ENCODE results near the gene TLE1.

Gene TLE1

DNA sequence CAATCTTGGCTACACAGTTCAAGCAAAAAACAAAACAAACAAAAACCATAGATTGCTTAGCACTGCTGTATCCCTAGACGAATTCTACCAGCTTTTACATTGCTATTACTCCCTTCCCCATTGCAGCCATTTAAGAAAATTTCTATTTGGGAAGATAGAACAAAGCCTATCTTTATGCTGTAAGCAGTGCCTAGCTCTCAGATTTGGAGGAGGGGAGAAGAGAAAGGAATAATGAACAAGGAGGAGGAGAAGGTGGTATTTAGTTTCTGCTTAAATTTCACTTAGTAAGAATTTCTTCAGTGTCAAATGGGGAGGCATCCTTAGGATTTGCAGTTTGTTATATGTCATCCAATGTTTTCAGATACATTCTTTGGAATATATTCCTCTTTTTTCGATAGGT is 16.2 kb upstream of the TLE1 start:
- H3K36me3 ChIP-seq (ENCODE audit: insufficient read depth, low read length): no peaks in the 10 kb centered on the region
- H3K27me3 ChIP-seq (ENCODE audit: insufficient read depth, low read length): no peaks in the 10 kb centered on the region; the same call in 1 of the 2 replicates
- no peaks in the 10 kb centered on the region for H3K4me1 ChIP-seq (ENCODE audit: insufficient read depth, low read length, severe bottlenecking)
- H3K4me3 ChIP-seq (ENCODE audit: low read depth, low read length, poor library complexity, severe bottlenecking): no peak overlapping the region
- no peaks in the 10 kb centered on the region for H3K9me3 ChIP-seq (ENCODE audit: low read length)
- no peak overlapping the region for H3K9ac ChIP-seq (ENCODE audit: low read length)
- no peaks in the 10 kb centered on the region for H3F3A ChIP-seq (ENCODE audit: insufficient read depth, low read length)
- H4K20me1 ChIP-seq (ENCODE audit: insufficient read depth, low read length): no peaks in the 10 kb centered on the region
- no peak overlapping the region for H2AFZ ChIP-seq (ENCODE audit: low read length)
- H3K79me2 ChIP-seq (ENCODE audit: insufficient read depth, low read length): no peaks in the 10 kb centered on the region
- TF ChIP-seq, protein P1, sequence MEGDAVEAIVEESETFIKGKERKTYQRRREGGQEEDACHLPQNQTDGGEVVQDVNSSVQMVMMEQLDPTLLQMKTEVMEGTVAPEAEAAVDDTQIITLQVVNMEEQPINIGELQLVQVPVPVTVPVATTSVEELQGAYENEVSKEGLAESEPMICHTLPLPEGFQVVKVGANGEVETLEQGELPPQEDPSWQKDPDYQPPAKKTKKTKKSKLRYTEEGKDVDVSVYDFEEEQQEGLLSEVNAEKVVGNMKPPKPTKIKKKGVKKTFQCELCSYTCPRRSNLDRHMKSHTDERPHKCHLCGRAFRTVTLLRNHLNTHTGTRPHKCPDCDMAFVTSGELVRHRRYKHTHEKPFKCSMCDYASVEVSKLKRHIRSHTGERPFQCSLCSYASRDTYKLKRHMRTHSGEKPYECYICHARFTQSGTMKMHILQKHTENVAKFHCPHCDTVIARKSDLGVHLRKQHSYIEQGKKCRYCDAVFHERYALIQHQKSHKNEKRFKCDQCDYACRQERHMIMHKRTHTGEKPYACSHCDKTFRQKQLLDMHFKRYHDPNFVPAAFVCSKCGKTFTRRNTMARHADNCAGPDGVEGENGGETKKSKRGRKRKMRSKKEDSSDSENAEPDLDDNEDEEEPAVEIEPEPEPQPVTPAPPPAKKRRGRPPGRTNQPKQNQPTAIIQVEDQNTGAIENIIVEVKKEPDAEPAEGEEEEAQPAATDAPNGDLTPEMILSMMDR (IDR thresholded peaks at IDR 0.05; ENCODE audit: low read length): no peak
- TF ChIP-seq EZH2 (IDR thresholded peaks at IDR 0.05; ENCODE audit: borderline replicate concordance, low read length): no peak
- no peak overlapping the region for H3K27ac ChIP-seq (ENCODE audit: low read depth, low read length, poor library complexity, severe bottlenecking)
- no peaks in the 10 kb centered on the region for H3K9me2 ChIP-seq (ENCODE audit: low read depth, low read length)
- no peak overlapping the region for H3K4me2 ChIP-seq (ENCODE audit: low read length)

DNA sequence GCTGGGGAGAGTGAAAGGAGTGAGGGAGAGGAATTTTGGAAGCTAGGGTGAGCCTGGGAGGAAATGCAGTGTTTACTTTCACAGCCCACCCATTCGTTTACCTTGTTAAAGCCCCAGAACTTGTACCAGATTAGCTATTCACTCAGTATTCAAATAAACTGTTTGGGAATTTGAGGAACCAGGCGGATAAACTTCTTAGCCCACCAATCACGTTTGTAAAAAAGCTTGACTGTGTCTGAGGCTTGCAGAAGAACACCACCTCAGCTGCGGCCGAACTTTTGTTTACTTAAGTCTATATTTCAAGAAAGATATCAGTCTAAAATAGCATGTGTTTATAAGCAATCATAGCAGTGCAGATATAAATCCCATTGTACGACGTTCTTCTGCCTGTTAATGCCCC is 5.2 kb upstream of the TLE1 start:
- Histone ChIP-seq H3K9me2 (ENCODE audit: low read depth, low read length) (no peaks in the 10 kb centered on the region), H2AFZ (ENCODE audit: low read length) (no peak overlapping the region), H3K79me2 (ENCODE audit: insufficient read depth, low read length) (no peaks in the 10 kb centered on the region), H3K27me3 (ENCODE audit: insufficient read depth, low read length) (no peaks in the 10 kb centered on the region; the same call in 1 of the 2 replicates), H3K4me1 (ENCODE audit: insufficient read depth, low read length, severe bottlenecking) (no peaks in the 10 kb centered on the region), H3K4me2 (ENCODE audit: low read length) (no peak overlapping the region), H3K9ac (ENCODE audit: low read length) (no peak overlapping the region), H3K9me3 (ENCODE audit: low read length) (no peaks in the 10 kb centered on the region), H3K4me3 (ENCODE audit: low read depth, low read length, poor library complexity, severe bottlenecking) (no peak overlapping the region), H3K27ac (ENCODE audit: low read depth, low read length, poor library complexity, severe bottlenecking) (no peak overlapping the region), H3F3A (ENCODE audit: insufficient read depth, low read length) (no peaks in the 10 kb centered on the region), H4K20me1 (ENCODE audit: insufficient read depth, low read length) (no peaks in the 10 kb centered on the region), H3K36me3 (ENCODE audit: insufficient read depth, low read length) (no peaks in the 10 kb centered on the region)
- TF ChIP-seq, protein P1 (IDR thresholded peaks at IDR 0.05; ENCODE audit: low read length): no peak
- no peak for TF ChIP-seq EZH2 (IDR thresholded peaks at IDR 0.05; ENCODE audit: borderline replicate concordance, low read length)

DNA sequence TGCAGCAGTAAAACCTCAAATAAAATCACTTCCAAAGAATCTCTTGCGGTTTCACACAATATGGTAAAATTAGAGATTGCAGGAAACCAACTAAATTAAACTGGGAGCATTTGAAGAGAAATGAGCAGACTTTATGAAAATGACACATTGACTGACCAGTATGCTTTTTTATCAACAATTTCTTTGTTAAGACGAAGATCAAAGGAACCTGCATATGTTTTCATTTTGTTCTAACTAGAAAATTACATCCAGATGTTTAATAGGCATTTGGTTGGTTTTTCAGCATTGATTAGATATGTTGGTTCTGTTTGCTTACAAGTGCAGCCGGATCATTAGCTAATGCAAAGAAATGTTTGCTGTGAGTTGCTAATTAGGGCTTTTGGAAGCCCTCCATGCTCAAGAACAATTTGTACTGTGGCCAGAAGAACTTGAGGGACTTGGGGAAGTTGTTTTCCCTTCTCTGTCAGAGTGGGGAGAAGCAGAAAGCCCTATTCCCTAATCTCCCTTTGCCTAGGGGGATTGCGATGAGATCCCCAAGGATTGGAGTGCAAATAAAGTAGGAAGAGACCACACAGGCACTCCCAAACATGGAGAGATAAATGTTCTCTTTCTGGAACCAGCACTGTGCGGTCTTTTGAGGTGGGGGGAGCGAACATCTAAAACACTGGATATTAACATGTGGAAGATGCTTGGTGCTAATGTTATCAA is 4.5 kb upstream of the TLE1 start:
- no peaks in the 10 kb centered on the region for H3K9me2 ChIP-seq (ENCODE audit: low read depth, low read length)
- H3K9me3 ChIP-seq (ENCODE audit: low read length): no peaks in the 10 kb centered on the region
- no peaks in the 10 kb centered on the region for H3K4me1 ChIP-seq (ENCODE audit: insufficient read depth, low read length, severe bottlenecking)
- no peak overlapping the region for H3K27ac ChIP-seq (ENCODE audit: low read depth, low read length, poor library complexity, severe bottlenecking)
- no peaks in the 10 kb centered on the region; the same call in 1 of the 2 replicates for H3K27me3 ChIP-seq (ENCODE audit: insufficient read depth, low read length)
- no peak overlapping the region for H3K9ac ChIP-seq (ENCODE audit: low read length)
- H3K4me2 ChIP-seq (ENCODE audit: low read length): no peak overlapping the region
- H4K20me1 ChIP-seq (ENCODE audit: insufficient read depth, low read length): no peaks in the 10 kb centered on the region
- H3F3A ChIP-seq (ENCODE audit: insufficient read depth, low read length): no peaks in the 10 kb centered on the region
- H3K36me3 ChIP-seq (ENCODE audit: insufficient read depth, low read length): no peaks in the 10 kb centered on the region
- H3K4me3 ChIP-seq (ENCODE audit: low read depth, low read length, poor library complexity, severe bottlenecking): no peak overlapping the region
- TF ChIP-seq, protein P1 (IDR thresholded peaks at IDR 0.05; ENCODE audit: low read length): no peak
- no peak for TF ChIP-seq EZH2 (IDR thresholded peaks at IDR 0.05; ENCODE audit: borderline replicate concordance, low read length)
- no peak overlapping the region for H2AFZ ChIP-seq (ENCODE audit: low read length)
- no peaks in the 10 kb centered on the region for H3K79me2 ChIP-seq (ENCODE audit: insufficient read depth, low read length)
